DMS79 treated with DMSO at 0.1 percent for 48 hours (cell line): ENCODE measurements around the gene RUNX1.
A peak's percentile ranks its signal among the peaks of the same experiment; 100 is the strongest.

ENCODE experiments used
- DNase-seq: peaks from one replicate; lab custom pipeline; 2025; lab: John Stamatoyannopoulos, UW

RUNX1 gene

GRCh38 chr21:34825101-34825500 lies 224.0 kb downstream of the RUNX1 start:
- DNase-seq, result no peak

DNA sequence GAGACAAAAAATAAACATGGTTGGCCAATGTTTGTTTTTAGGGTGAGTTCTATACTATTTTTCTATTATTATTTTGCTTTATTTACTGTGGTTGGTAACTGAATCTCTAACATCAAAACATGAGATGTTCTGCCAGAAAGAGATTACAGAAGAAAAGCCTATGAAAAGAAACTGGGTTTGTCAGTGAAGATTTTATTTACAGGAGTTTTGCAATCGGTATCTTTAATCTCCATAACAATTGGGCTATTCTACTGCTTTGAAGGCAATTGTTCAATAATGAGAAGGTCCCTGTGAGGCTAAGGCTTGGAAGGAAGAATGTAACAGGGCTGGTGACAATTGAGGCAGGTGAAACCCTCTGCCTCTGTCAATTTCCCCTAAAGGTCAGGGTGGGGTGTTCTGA lies 224.8 kb downstream of the RUNX1 start:
- no peak for DNase-seq

- DNase-seq, result no peak
Measured at GRCh38 chr21:34822942-34823341, 226.2 kb downstream of the RUNX1 start.

DNA sequence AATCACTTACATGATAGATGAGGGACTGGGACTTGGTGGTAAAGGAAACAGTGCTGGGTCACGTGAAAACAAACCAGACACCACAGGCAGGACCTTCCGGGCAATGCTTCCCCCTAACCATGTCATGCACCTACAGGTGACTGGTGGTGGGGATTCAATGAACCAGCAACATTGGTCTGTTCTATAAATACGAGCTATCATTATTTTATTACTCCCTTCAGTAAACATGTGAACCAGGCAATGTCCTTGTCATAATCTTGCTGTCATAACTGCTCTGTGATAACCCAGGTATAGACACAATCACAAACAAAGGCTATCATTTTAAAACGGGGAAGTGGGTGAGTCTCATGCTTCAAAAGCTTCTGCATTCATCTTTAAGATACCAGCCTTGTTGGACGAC lies 226.9 kb downstream of the RUNX1 start:
- no peak for DNase-seq

DNA sequence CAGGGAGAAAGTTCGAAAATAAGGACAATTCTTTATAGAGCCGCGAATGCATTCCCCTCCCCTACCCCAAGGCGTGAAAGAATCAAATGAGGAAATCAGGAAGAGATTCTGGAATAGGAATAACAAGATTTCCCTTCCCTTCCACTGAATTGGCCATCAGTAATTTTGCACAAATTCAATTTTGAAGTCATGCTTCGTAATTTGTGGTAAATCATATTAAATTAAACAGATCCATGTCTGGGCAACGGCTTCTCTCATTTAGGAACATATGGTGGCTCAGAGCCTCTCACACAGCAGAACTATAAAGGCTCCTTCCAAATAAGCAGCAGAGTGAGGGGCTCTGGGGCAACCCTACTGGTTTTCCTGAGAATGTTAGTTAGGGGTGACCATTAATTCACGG lies 227.4 kb downstream of the RUNX1 start:
- no peak for DNase-seq

DNA sequence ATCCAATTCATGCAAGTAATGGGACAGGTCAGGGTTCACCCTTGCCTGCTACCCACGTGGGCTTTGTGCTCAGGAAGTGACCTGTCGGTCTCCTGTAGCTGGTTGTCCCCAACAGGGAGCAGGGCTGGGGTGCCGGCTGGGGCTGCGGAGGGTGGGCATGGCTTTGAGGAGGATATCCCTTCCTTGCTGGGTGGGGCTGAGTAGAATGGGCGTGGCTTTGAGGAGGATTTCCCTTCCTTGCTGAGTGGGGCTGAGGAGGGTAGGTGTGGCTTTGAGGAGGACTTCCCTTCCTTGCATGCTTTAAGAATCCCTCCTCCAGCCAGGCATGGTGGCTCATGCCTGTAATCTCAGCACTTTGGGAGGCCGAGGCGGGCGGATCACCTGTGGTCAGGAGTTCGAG lies 229.1 kb downstream of the RUNX1 start:
- no peak for DNase-seq

GRCh38 chr21:34819357-34819999 lies 229.6 kb downstream of the RUNX1 start:
- DNase-seq, result no peak

- no peak for DNase-seq
Measured at GRCh38 chr21:34818662-34819158, 230.4 kb downstream of the RUNX1 start.

DNA sequence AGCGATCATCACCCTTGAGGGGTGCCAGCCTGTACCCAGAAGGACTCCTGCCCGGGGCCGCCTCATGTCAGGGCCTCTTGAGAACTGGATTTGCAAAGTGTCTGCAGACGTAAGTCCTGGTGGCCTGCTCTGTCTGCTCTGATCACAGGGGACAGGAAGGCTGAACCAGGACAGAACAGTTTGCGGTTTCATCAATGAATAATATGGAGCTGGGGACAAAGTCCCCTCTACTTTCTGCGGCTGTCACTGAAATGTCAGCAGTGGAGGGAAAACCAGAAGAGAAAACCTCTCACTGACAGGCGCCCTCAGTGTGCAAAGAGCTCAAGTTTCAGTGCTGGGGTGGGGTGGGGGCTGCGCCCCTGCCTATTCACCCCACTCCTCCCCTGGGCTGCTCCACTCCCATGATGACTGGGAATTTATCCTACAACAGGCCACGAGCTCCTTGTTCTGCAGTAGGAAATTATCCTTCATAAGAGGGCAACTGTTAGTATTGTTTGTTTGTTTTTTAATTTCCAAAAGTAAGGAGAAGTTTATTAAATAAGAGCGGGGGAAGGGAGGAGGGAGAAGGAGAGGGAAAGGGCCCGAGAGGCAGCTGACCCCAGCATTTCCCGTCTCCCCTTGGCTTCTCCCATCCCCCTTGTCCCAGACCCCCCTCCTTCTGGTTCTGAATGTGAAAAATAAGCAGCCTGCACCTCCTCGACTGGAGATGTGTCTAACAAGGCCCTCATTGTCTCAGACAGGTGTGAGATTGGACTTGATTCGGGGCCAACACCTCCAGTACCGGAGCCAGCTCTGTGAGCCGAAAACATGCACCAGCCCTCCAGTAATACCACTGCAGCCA lies 231.1 kb downstream of the RUNX1 start:
- no peak for DNase-seq

- no peak for DNase-seq
Measured at GRCh38 chr21:34815831-34816705, 233.0 kb downstream of the RUNX1 start.

DNA sequence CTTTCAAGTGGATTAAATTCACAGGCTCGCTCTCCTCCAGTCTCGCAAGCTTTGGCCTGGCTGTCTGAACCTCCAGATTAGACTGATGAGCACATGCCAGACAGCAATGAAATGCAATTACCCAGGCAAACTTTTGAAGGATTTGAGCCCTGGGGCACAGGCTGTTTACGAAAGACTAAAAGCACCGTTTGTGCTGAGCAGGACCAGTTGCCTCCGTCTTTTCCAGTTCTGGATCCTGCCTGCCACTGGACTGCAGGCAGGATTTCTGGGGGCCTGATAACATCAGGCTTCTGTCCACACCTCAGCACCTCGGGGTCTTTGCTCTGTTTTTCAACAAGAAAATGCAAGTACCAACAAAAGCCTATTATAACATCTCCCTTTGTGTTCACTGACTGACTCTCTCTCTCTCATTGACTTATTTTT lies 234.6 kb downstream of the RUNX1 start:
- DNase-seq, result no peak

- DNase-seq, result no peak
Measured at GRCh38 chr21:34813266-34813894, 235.7 kb downstream of the RUNX1 start.

- DNase-seq, result peak; percentile 13
Measured at GRCh38 chr21:34812504-34813265, 236.4 kb downstream of the RUNX1 start.

DNA sequence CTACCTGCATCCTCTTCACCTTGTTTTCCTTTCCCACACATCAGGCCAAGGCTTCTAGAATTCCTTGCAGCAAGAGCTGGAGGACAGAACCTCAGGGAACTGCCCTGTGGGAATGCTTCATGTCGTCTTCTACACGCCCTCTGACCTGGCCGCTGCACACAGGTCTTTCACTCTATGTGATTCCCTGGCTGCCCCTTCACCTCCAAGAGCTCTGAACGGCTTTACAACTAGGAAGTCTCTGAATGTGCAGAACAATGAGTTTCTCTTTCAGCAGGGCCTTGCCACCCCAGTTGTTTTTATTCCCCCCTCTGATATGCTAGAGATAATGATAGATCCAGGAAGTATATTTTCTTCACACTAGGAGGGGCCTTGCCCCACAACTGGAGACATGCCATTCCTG lies 237.7 kb downstream of the RUNX1 start:
- no peak for DNase-seq

DNA sequence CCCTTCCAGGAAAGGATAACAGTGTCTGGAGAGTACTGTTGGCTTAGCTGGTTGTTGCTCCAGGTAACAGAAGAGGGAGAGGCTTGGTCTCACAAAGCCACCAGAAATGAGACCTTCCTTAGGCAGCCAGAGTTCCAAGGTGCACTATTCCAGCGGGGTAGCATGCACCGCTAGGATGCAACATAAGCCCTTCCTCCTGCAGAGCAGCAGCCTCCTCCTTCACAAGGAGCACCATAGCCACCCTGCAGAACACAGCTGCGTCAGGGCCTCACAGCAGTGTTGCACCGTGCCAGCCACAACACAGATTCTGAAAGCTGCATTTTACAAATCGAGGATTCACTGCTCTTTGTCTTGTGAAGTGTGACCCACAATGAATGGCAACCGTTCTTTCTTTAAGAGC lies 238.3 kb downstream of the RUNX1 start:
- no peak for DNase-seq

DNA sequence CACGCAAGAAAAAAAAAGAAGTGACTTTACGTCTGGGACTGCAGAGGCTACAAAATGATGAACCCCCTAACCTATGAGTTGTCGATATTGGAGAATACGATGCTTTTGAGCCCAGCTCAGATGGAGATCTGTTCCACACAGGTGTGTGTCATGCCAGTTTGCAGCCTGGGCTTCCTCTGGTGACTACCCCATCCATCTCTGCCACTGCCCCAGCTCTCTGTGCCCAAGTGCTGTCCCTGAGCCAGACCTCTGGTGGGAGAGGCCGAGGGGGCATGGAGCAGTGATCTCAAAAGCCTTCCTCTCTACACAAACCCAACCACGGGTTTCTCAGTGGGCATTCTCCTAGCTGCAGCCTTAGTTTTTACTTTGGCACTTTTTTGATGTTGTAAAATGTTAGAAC lies 239.3 kb downstream of the RUNX1 start:
- DNase-seq, result no peak

- DNase-seq, result no peak
Measured at GRCh38 chr21:34808569-34809204, 240.4 kb downstream of the RUNX1 start.

DNA sequence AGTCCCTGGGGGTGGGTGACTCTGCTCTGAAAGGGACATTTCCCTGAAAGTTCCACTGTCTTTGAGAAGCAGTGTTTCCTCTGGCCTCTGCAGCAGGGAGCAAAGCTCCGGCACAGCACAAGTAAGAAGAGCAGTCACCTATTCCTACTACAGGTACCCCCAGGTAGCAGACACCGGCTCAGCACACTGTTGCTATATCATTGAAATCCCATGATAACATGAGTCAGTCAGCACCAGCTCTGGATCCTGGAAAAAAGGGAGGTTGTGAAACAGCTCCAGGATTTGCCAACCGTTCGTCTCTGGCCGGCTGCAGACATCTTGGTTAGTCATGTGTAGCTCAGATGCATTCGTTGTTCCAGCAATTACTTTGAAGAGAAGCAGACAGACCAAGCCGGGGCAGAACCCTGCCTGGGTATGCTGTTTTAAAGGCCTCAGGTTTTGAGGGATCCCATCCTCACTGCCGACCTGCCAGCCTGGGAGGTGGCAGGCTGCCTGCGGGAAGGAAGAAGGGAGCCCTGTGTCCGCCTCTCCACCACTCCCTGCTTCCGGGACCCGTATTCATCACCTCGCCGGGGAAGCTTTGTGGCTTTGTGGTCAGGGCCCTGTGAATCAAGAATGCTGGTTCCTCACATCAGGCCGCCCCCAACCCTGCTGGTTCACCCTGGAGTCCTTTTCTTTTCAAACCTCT lies 241.1 kb downstream of the RUNX1 start:
- DNase-seq, result no peak

GRCh38 chr21:34807146-34807880 lies 241.8 kb downstream of the RUNX1 start:
- DNase-seq, result no peak
